Measurements from ENCODE around the gene DCAF5.

Gene DCAF5

GRCh38 chr14:69139743-69140142 is 13.2 kb downstream of the DCAF5 start:
- H3K27ac ChIP-seq: no peak overlapping the region
- TF ChIP-seq, protein P1, sequence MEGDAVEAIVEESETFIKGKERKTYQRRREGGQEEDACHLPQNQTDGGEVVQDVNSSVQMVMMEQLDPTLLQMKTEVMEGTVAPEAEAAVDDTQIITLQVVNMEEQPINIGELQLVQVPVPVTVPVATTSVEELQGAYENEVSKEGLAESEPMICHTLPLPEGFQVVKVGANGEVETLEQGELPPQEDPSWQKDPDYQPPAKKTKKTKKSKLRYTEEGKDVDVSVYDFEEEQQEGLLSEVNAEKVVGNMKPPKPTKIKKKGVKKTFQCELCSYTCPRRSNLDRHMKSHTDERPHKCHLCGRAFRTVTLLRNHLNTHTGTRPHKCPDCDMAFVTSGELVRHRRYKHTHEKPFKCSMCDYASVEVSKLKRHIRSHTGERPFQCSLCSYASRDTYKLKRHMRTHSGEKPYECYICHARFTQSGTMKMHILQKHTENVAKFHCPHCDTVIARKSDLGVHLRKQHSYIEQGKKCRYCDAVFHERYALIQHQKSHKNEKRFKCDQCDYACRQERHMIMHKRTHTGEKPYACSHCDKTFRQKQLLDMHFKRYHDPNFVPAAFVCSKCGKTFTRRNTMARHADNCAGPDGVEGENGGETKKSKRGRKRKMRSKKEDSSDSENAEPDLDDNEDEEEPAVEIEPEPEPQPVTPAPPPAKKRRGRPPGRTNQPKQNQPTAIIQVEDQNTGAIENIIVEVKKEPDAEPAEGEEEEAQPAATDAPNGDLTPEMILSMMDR (IDR thresholded peaks at IDR 0.05): no peak
- no peak for TF ChIP-seq ZFX (IDR thresholded peaks at IDR 0.05; ENCODE audit: borderline replicate concordance)

- TF ChIP-seq, protein P1 (IDR thresholded peaks at IDR 0.05): no peak
- no peak for TF ChIP-seq ZFX (IDR thresholded peaks at IDR 0.05; ENCODE audit: borderline replicate concordance)
- H3K27ac ChIP-seq: no peak overlapping the region
Observed at GRCh38 chr14:69137843-69138535, 14.9 kb downstream of the DCAF5 start.

DNA sequence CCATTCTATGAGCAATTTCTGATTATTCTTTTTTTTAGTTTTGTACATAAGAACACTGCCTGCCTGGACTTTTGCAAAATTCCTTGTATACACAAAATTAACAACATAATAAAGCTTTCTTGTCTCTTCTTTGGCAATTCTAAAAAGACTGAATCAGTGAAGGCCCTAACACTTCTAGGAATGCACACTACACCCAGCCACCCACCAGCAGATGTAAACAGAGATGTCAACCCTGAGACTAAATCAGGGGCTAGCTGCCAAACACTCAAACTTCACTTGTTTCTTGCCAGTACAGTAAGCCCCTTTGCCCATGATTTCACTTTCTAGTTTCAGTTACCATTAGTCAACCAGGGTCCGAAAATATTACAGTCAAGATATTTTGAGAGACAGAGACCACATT is 15.5 kb downstream of the DCAF5 start:
- no peak for TF ChIP-seq ZFX (IDR thresholded peaks at IDR 0.05; ENCODE audit: borderline replicate concordance)
- TF ChIP-seq, protein P1 (IDR thresholded peaks at IDR 0.05): no peak
- H3K27ac ChIP-seq: no peak overlapping the region

DNA sequence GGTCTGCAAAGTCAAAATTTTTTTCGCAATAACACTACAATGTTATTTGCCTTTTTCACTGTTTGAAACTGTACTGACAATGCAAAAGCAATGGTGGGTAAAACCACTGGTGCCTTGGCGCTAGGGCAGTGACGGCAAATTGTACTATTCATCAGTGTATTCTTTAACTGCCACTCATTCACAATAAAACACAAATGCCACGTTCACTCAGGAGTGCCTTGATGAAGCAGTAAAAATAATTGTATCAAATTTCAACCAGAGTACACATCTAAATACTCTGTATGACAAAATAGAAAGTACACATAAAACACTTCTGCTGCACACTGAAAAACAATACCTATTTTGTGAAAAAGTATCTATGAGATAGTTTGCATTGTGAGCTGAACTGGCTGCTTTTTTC is 17.8 kb downstream of the DCAF5 start:
- no peak overlapping the region for H3K27ac ChIP-seq
- TF ChIP-seq, protein P1 (IDR thresholded peaks at IDR 0.05): no peak
- TF ChIP-seq ZFX (IDR thresholded peaks at IDR 0.05; ENCODE audit: borderline replicate concordance): no peak

DNA sequence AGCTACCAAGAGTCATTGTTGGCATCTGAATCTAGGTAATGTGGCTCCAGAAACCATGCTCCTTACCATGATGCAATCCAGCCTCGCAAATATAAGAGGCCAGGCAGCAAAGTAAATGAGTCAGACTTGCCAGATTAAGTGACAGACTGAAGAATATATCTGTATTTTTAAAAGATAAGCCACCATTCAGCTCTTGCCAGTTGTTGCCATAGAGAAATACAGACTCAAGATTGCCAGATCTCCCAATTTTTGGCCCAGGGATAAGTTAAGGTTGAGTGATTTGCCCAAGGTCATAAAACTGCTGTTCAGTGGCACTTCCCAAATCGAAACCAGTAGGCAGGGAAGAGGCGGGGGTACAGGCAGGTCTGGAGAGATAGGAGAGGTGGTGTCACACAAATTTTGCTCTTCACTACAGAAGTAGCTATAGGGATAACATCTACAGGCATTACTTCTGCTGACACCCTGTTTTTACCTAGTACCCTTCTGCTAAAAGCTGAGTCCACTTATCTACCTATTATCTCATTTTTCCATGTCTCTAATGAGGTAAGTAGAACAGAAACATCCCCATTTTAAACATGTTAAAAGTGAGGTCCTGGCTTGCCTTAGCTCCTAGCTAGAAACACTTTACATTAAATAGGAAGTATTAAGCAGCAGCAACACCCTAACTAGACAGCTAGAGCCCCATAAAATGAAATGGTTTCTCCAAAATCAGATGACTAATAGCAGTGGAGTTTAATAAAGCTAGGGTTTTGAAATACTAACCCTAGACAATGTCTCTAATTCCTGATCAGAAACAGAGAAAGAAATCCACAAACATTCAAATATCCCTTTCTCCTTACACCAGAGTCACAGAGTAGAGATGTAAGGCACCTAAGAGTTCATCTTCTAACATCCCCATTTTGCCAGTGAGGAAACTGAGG is 19.5 kb downstream of the DCAF5 start:
- H3K27ac ChIP-seq: no peak overlapping the region
- TF ChIP-seq, protein P1 (IDR thresholded peaks at IDR 0.05): no peak
- no peak for TF ChIP-seq ZFX (IDR thresholded peaks at IDR 0.05; ENCODE audit: borderline replicate concordance)

DNA sequence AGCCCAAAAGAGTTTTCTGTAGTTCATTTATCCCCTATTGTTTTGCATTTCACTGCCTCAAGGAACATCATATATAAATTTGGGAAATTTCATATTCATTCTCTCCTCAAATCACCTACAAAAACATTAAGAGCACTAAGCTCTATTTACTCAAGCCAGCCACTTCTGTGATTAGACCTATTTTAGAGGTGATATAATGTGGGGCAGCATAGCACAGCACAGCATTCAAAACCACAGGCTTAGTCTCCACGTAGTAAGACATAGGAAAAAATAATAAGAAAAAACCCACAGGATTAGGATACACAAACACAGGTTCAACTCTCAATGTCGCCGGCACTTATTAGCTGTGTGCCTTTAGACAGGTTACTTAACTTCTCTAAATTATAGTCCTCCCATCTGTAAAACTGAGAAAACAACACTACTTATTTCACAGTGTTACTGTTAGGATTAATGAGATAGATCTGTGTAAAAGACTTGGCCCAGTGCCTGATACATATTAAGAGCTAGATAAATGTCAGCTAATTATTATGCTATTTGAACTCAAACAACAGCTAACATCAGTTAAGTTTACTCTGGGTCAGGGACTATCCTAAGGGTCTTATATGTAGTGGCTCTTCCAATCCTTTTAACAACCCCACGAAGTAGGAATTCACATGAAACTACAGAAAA is 20.3 kb downstream of the DCAF5 start:
- TF ChIP-seq ZFX (IDR thresholded peaks at IDR 0.05; ENCODE audit: borderline replicate concordance): no peak
- TF ChIP-seq, protein P1 (IDR thresholded peaks at IDR 0.05): no peak
- H3K27ac ChIP-seq: no peak overlapping the region
